Thyroid gland (tissue), 4 donors: ENCODE measurements around the gene RNASE12. TPM values are rescaled to one million over a fixed set of nuclear protein-coding genes. Genes with fewer than 3 reads are reported as not detected.

Experiments
- DNase-seq, 2 donors: peaks; one replicate each; pipeline ENCODE4 v3.0.0-alpha.2; 2019
- H3K27ac ChIP-seq, 3 donors: fragments of 200-600 bp; sonication (generic); 1 replicate in 2 of 3; 2 replicates in 1 of 3; pipeline ENCODE4 v1.5.1; 2016 to 2019; ENCODE audit warnings: mild to moderate bottlenecking in 1 of 3, moderate library complexity in 1 of 3
- H3K27me3 ChIP-seq: fragments of 200-600 bp; sonication (generic); one replicate; pipeline ENCODE4 v1.5.1; 2019
- H3K36me3 ChIP-seq, 2 donors: fragments of 200-600 bp; sonication (generic); one replicate each; pipeline ENCODE4 v1.5.1; 2016 to 2019
- H3K4me1 ChIP-seq, 2 donors: fragments of 200-600 bp; sonication (generic); one replicate each; pipeline ENCODE4 v1.5.1; 2017 to 2019
- H3K4me3 ChIP-seq, 3 donors: fragments of 200-600 bp; sonication (generic); replicated peaks in 1 of 3; 1 replicate in 2 of 3; 2 replicates in 1 of 3; pipeline ENCODE4 v1.5.1; 2016; ENCODE audit warnings: mild to moderate bottlenecking in 1 of 3
- H3K9me3 ChIP-seq: fragments of 200-600 bp; sonication (generic); one replicate; pipeline ENCODE4 v1.5.1; 2017
- POLR2A ChIP-seq, 2 donors: fragments of 450-650 bp; IDR thresholded peaks; one replicate each; pipeline ENCODE4 v1.6.1; 2017; ENCODE audit warnings: antibody characterized with exemption in 2 of 2, mild to moderate bottlenecking in 2 of 2, moderate library complexity in 1 of 2
- WGBS, 2 donors: methylation state at CpG; one replicate each; pipeline ENCODE4 v1.1.5; 2017; 5-methylcytosine and 5-hydroxymethylcytosine counted together
- intact Hi-C: fragments of 100-400 bp; cut with DNase I; formaldehyde crosslinking; loops from one replicate; pipeline ENCODE4 v1.15.1; 2023
- total RNA-seq, 4 donors: library from RNA; depleted of rRNA; stranded (reverse); fragments of >200 nt; gene quantifications; one replicate each; pipeline ENCODE4 v1.2.3, GENCODE V29; 2016
- TF ChIP-seq, protein P1 (sequence below), 6 experiments: fragments of 200-600 bp in 3 of 6; fragments of 450-650 bp in 3 of 6; sonication (generic) in 3 of 6; IDR thresholded peaks; one replicate each; pipeline ENCODE4 v1.5.1; 2016 to 2019; ENCODE audit warnings: antibody characterized with exemption in 6 of 6, mild to moderate bottlenecking in 2 of 6, inconsistent platforms in 1 of 6, moderate library complexity in 1 of 6

RNASE12 gene
- total RNA-seq, 4 donors from 2014 or later, result not detected

DNA sequence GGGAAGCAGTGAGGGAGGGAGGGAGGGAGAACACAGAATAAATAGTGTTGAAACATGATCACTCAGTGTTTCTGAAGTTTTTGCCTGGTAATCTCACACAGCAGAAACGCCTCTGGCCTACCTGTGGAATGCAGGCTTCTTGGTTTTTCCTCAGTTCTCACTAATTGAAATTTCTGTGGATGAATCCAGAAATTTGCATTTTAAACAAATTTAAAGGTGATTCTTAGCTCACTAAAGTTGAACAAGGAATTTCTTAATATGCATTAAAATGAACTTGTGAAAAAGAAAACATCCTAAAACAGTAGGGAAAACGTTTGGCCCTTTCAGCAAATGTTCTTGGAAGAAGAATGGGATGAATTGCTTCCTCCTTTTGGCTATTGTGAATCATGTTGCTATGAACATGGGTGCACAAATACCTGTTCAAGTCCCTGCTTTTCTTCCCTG lies 31.7 kb downstream of the RNASE12 start:
- Histone ChIP-seq H3K4me1 (no peaks in the 10 kb centered on the region), H3K36me3 (no peaks in the 10 kb centered on the region), H3K27ac (no peak overlapping the region), H3K4me3 (no peak overlapping the region), H3K27me3 (no peaks in the 10 kb centered on the region), H3K9me3 (no peaks in the 10 kb centered on the region)
- WGBS, 2 donors, result 54 to 60% methylated on average over 2 of the region's 2 CpGs
- no peak for DNase-seq
- TF ChIP-seq POLR2A (IDR thresholded peaks at IDR 0.05), result no peak
- TF ChIP-seq, protein P1, sequence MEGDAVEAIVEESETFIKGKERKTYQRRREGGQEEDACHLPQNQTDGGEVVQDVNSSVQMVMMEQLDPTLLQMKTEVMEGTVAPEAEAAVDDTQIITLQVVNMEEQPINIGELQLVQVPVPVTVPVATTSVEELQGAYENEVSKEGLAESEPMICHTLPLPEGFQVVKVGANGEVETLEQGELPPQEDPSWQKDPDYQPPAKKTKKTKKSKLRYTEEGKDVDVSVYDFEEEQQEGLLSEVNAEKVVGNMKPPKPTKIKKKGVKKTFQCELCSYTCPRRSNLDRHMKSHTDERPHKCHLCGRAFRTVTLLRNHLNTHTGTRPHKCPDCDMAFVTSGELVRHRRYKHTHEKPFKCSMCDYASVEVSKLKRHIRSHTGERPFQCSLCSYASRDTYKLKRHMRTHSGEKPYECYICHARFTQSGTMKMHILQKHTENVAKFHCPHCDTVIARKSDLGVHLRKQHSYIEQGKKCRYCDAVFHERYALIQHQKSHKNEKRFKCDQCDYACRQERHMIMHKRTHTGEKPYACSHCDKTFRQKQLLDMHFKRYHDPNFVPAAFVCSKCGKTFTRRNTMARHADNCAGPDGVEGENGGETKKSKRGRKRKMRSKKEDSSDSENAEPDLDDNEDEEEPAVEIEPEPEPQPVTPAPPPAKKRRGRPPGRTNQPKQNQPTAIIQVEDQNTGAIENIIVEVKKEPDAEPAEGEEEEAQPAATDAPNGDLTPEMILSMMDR (IDR thresholded peaks at IDR 0.05), result no peak
- intact Hi-C loops, result no loop called here

DNA sequence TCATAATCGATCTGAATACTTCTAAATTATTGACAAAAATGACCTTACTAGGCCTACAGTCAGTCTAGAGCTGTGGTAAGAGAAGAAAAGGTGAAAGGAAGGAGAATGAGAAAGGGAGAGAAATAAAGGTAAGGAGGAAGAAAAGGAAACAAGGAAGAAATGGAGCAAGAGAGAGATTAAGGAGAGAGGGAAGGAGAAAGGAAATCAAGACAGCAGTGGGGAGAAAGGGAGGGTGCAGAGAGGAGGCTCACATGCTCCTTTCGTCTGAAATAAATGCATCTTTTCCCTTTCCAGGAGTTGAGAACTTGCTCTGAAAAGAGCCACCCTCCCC lies 34.0 kb downstream of the RNASE12 start:
- no peaks in the 10 kb centered on the region for H3K9me3 ChIP-seq
- intact Hi-C loops, result no loop called here
- TF ChIP-seq, protein P1 (IDR thresholded peaks at IDR 0.05), result no peak
- TF ChIP-seq POLR2A (IDR thresholded peaks at IDR 0.05), result no peak
- H3K36me3 ChIP-seq, result no peaks in the 10 kb centered on the region
- H3K27me3 ChIP-seq, result no peaks in the 10 kb centered on the region
- H3K27ac ChIP-seq, result no peak overlapping the region
- no peak for DNase-seq
- WGBS, 2 donors, result 61 to 67% methylated on average over 2 of the region's 2 CpGs
- no peak overlapping the region for H3K4me3 ChIP-seq
- no peaks in the 10 kb centered on the region for H3K4me1 ChIP-seq

DNA sequence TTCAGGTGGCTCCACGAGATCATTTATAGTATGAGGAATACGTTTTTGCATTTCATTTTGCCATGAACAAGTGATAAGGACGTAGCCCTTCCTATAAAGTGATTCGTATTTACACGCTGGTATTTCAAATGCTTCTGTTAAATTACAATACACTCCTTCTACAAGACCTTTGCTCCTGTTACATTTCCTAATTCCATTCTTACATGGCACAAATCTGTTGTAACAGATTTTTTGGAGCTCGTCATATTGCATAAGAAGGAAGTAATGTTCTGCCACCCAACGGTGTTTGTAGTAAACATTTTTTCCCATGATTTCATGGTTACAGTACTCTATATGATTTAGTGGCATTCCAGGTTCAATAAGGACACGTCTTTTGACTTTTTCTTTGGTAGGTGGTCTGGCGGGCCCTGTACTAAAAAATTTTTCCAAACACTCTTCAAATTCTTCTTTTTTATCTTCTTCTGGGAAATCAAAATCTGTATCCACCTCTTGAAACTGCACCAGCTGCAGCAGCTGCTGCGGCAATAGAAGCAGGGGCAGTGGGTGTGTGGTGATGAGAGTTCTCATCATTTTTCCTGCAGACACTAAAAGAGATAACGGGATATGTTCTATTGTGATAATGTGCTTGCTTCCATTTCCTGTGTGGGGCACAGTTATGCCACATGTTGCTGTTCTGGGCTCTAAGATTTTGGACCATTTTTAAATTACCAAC lies 34.5 kb downstream of the RNASE12 start:
- WGBS, 2 donors, result 88 to 89% methylated on average over 11 of the region's 11 CpGs
- Histone ChIP-seq H3K36me3 (no peaks in the 10 kb centered on the region), H3K27ac (no peak overlapping the region), H3K27me3 (no peaks in the 10 kb centered on the region), H3K9me3 (no peaks in the 10 kb centered on the region), H3K4me1 (no peaks in the 10 kb centered on the region), H3K4me3 (no peak overlapping the region)
- no peak for DNase-seq
- intact Hi-C loops, result no loop called here
- TF ChIP-seq, protein P1 (IDR thresholded peaks at IDR 0.05), result no peak
- no peak for TF ChIP-seq POLR2A (IDR thresholded peaks at IDR 0.05)

DNA sequence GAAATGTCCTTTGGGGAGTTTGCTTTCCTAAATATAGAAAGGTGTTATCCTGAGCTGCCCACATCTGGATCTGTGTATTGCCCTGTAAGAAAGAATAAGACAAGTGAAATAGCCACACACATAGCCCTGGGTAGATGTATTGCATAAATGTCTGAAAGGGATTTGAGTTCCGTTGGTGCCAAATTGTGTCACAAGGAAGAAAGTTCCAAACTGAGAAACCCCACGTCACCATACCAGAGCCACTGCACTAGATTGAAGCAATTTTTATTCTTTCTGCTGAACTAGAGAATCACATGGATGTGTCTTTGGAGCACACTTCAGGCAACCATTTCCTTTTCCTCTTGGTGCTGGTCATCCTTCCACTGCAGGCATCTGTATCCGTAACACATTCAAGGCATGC lies 35.3 kb downstream of the RNASE12 start:
- intact Hi-C loops, result no loop called here
- no peak overlapping the region for H3K4me3 ChIP-seq
- DNase-seq, result no peak
- no peak overlapping the region for H3K27ac ChIP-seq
- no peaks in the 10 kb centered on the region for H3K36me3 ChIP-seq
- no peaks in the 10 kb centered on the region for H3K4me1 ChIP-seq
- WGBS, 2 donors, result 89 to 90% methylated on average over 3 of the region's 3 CpGs
- TF ChIP-seq POLR2A (IDR thresholded peaks at IDR 0.05), result no peak
- H3K27me3 ChIP-seq, result no peaks in the 10 kb centered on the region
- H3K9me3 ChIP-seq, result no peaks in the 10 kb centered on the region

DNA sequence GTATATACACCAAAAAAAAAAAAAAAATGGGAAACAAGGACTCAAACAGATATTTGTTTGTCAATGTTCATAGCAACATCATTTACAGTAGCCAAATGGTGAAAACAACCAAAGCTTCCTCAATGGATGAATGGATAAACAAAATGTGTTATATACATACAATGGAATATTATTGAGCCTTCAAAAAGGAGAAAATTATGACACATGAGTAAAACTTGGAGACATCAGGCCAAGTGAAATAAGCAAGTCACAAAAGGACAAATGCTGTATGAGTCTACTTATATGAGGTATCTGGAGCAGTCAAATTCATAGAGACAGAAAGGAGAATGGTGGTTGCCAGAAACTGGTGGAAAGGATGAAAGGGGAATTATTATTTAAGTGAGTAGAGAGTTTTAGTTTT lies 38.2 kb downstream of the RNASE12 start:
- Histone ChIP-seq H3K27me3 (no peaks in the 10 kb centered on the region), H3K27ac (no peak overlapping the region), H3K36me3 (no peaks in the 10 kb centered on the region), H3K4me3 (no peak overlapping the region), H3K4me1 (peaks cover 0 to 5% of the 10 kb centered on the region in 2 donors), H3K9me3 (no peaks in the 10 kb centered on the region)
- no peak for DNase-seq
- intact Hi-C loops, result no loop called here
- TF ChIP-seq POLR2A (IDR thresholded peaks at IDR 0.05), result no peak
- TF ChIP-seq, protein P1 (IDR thresholded peaks at IDR 0.05), result no peak
